Ammon's horn (tissue), 1 donor: ENCODE results near the gene LNX2.
A peak's percentile ranks its signal among the peaks of the same experiment; 100 is the strongest.

ENCODE experiments used
- DNase-seq: peaks from one replicate; pipeline ENCODE4 v3.0.0-alpha.2; 2016; ENCODE audit warnings: low spot score

Gene LNX2

GRCh38 chr13:27559719-27560118 lies 60.6 kb downstream of the LNX2 start:
- DNase-seq = no peak

- peak; percentile 29 for DNase-seq
Measured at GRCh38 chr13:27556109-27556508, 64.2 kb downstream of the LNX2 start.

- no peak for DNase-seq
Measured at GRCh38 chr13:27551562-27551961, 68.8 kb downstream of the LNX2 start.

- no peak for DNase-seq
Measured at GRCh38 chr13:27549406-27549981, 70.8 kb downstream of the LNX2 start.

- DNase-seq = no peak
Measured at GRCh38 chr13:27542220-27542619, 78.1 kb downstream of the LNX2 start.

GRCh38 chr13:27541386-27541785 lies 78.9 kb downstream of the LNX2 start:
- DNase-seq = no peak

GRCh38 chr13:27536361-27537101 lies 83.8 kb downstream of the LNX2 start:
- no peak for DNase-seq

GRCh38 chr13:27535546-27535945 lies 84.8 kb downstream of the LNX2 start:
- no peak for DNase-seq

- no peak for DNase-seq
Measured at GRCh38 chr13:27534981-27535380, 85.3 kb downstream of the LNX2 start.

- DNase-seq = no peak
Measured at GRCh38 chr13:27534108-27534980, 86.0 kb downstream of the LNX2 start.

GRCh38 chr13:27533155-27533643 lies 87.1 kb downstream of the LNX2 start:
- DNase-seq = peak; percentile 90

GRCh38 chr13:27528908-27529307 lies 91.4 kb downstream of the LNX2 start:
- no peak for DNase-seq

GRCh38 chr13:27526516-27526915 lies 93.8 kb downstream of the LNX2 start:
- no peak for DNase-seq

GRCh38 chr13:27524981-27525975 lies 95.1 kb downstream of the LNX2 start:
- no peak for DNase-seq

- peak; percentile 21 for DNase-seq
Measured at GRCh38 chr13:27523346-27524073, 96.8 kb downstream of the LNX2 start.

- DNase-seq = peak; percentile 46
Measured at GRCh38 chr13:27522847-27523246, 97.5 kb downstream of the LNX2 start.

- no peak for DNase-seq
Measured at GRCh38 chr13:27516103-27516502, 104.2 kb downstream of the LNX2 start.

- DNase-seq = no peak
Measured at GRCh38 chr13:27510082-27510481, 110.2 kb downstream of the LNX2 start.

GRCh38 chr13:27508802-27509201 lies 111.5 kb downstream of the LNX2 start:
- no peak for DNase-seq

GRCh38 chr13:27505792-27506191 lies 114.5 kb downstream of the LNX2 start:
- no peak for DNase-seq

GRCh38 chr13:27504868-27505194 lies 115.5 kb downstream of the LNX2 start:
- DNase-seq = no peak
